Stimulated activated CD8-positive, alpha-beta memory T cell treated with anti-CD3 and anti-CD28 coated beads, Interleukin-4, amount 100 ng/mL, for 4 hours (primary cell): Measurements from ENCODE around the gene ANXA11.

Source experiments
- DNase-seq, 2 donors: peaks; one replicate each; pipeline ENCODE4 v3.0.0-alpha.2; 2020; ENCODE audit warnings: low read depth in 2 of 2, low spot score in 1 of 2

The ANXA11 gene

GRCh38 chr10:80110986-80111385 lies 94.4 kb downstream of the ANXA11 start:
- DNase-seq: no peak

DNA sequence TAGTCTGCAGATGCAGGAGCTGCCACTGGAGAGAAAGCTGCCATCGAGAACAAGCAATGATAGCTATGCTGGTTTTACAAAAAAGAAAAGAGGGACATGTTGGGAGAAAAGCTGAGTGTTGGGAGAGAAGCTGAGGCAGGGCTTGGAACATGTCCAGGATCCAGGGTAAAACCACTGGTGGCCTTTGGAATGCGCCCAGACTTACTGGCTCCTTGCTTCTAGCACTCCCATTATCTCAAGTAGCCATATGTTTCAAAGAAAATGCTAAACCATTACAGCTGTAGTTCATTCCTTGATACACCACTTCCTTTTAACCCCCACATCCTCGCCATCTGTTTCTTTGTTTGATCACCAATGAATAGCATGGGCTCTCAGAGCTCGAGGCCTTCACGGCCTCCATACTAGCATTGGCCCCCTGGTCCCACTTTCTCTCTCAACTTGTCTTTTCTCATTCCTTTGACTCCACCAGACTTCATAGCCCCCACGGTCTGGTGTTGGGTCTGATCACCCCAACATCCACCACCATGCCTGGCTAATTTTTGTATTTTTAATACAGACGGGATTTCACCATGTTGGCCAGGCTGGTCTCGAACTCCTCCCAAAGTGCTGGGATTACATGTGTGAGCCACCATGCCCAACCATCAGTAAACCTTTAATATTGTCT lies 96.6 kb downstream of the ANXA11 start:
- no peak for DNase-seq

DNA sequence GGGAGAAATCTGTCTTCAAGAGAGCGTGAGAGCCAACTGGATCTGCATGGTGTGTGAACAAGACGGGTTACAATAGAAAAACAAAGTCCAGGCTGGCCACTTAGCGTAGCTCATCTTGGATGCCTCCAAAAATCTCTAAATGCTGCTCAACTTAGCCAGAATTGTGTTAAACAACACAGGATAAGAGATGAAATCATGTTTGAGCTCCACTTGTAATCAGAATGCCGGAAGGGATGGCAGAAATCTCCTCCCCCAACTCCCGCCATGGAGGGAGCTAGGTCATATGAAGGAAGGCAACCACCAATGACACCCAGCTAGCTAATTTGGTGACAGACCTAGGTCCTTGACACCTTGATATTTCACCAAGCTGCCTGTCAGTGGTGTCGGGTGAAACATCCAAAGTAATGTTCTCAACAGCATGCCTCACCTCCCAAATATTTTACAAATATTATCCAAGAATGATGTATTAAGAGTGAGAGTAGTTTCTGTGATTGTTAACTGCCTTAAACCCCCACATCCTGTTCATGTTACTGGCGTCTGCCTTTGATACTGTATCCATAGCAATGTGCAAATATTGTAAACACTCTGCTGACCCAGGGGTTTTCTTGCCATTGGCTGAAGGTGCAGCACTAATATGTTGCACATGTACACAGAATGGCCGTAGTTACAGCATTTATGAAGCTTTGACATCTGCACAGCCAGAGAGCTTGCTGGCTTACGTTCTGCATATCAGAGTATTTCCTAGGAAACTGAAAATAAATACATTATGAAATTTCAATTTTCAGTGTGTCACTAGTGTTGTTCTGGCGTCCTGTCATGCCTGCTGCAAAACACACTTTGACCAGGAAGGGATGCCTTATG lies 101.0 kb downstream of the ANXA11 start:
- no peak for DNase-seq
